KG1 (cell line): ENCODE measurements around the gene PLN.

Experiments used
- DNase-seq: peaks from one replicate; lab custom pipeline; 2025; lab: John Stamatoyannopoulos, UW

The PLN gene

DNA sequence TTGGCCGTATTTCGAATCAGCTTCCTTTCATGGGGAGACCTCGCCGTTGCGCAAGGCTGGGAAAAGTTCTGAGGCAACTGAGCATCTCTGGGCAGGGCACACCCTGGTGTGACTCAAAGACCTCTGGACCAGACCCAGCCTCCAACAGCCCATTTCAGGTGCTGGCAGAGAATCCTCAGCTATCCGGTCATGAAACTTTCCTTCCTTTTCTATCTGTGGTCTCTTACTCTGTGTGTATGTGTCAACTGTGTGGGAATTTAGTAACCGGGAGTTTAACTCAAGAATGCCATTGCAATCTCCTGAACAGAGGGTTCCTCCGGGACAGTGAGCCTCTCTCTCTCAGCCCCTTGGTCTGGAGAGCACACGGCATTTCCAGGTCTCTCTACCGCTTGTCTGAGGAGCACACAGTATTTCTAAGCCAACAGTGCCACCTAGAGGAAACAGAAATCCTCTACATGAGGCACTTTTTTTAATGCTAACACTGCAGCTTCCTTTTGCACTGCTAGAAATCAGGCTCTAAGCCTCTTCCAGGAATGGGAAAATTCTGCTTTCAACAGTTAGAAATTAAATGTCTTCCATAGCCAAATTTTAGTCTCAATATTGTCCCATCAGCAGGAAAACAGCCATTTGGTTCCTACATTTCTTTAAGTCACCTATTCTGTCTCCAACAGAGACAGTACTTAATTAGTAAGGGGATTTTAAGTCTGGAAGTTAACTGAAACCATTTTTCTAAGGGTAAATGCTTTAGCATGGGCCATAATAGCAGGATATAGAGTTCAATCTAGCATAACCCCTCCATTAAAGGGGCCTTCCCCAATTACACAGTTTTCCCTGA lies 32.7 kb downstream of the PLN start:
- peak; percentile 17 for DNase-seq

DNA sequence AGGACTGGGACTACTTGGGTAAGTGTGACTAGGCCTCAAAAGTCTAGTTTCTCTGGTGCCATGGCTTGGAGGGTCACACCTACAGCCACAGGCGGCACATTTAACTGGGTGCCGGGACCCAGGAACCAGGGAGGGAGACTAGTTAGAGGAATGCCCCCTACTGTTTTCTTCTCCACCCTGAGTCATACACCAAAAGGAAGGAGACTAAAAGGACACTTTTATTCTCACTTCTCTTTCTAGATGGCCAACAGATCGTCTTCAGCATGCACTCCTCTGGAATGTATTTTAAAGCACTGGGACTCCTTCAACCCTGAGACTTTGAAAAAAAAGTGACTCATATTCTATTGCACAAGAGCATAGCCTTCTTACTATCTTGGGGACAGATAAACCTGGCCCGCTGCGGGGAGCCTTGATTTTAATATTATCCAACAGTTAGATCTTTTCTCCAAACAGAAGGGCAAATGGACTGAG lies 33.4 kb downstream of the PLN start:
- DNase-seq = no peak

DNA sequence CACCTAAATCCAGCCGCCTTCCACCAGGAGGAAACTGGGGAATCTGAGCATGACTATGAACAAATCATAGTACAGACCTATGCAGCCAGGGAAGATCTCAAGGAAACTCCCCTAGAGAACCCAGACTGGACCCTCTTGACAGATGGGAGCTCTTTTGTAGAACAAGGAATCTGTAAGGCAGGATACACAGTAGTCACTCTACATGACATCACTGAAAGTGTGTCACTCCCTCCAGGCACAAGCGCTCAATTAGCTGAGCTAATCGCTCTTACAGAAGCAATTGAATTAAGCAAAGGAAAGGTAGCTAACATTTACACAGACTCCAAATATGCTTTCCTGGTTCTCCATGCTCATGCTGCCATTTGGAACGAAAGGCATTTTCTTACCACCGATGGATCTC lies 36.8 kb downstream of the PLN start:
- DNase-seq = no peak

DNA sequence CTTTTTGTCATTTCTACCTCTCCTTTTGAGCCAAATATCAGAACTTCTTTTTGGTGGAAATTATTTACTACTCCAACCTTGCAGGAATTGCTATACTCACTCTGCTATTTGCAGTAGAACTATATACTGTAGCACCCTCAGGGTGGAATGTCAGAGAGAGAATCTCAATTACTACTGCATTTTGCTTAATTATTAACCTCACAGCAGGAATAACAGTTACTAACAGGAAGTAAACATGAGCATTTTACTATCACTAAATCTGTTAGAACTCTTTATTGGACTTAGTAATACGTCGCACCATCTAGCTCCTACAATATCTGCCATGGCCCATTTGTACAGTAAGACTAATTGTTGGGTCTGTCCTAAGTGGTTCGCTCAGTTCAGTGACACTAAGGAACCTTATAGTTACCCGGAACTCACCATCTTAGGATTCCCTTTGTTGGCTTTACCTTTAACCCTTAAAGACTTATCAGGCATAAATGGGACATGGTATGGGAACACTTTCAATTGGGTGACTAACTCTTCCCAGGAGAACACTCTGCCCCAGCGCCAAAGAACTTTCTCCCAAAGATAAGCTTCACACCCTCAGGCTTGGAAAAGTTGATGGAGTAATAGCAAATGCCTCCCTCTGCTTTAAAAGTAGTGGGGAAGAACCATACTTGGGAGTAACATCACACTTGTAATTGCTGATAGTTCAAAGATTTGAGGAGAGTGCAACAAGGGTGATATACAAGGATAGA lies 38.8 kb downstream of the PLN start:
- no peak for DNase-seq

DNA sequence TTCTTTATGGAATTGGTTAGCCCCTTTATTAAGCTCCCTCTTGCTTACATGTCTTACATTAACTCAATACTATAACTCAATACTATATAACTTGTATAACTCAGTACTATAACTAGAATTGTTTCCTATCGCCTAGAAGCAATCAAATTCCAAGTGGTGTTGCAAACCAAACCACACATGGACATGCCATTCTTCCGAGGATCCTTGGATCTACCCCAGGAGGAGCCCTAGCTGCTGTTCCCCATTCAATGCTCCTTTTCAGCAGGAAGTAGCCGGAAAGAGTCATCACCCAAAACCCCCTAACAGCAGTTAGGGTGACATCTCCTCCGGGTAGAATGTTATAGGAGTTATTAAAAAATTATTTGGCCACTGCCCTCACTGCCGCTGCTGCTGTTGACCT lies 40.5 kb downstream of the PLN start:
- DNase-seq = no peak

DNA sequence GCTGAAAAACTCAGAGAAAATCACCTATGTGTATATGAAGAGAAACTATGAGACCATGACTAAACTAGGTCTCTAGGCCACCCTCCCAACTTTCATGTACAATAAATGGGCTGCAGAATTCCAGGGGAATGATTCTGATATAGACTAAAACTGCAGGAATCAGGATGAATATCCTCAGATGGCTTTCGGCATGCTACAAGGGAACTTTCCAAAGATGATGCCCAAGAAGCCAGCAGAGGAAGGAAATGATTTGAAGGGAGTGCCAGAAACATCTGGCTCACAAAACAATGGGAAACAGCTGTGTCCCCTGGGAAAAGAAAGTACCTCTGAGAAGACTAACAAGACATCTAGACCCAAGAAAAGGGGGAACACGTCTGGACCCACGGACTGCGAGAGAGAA lies 41.1 kb downstream of the PLN start:
- no peak for DNase-seq

DNA sequence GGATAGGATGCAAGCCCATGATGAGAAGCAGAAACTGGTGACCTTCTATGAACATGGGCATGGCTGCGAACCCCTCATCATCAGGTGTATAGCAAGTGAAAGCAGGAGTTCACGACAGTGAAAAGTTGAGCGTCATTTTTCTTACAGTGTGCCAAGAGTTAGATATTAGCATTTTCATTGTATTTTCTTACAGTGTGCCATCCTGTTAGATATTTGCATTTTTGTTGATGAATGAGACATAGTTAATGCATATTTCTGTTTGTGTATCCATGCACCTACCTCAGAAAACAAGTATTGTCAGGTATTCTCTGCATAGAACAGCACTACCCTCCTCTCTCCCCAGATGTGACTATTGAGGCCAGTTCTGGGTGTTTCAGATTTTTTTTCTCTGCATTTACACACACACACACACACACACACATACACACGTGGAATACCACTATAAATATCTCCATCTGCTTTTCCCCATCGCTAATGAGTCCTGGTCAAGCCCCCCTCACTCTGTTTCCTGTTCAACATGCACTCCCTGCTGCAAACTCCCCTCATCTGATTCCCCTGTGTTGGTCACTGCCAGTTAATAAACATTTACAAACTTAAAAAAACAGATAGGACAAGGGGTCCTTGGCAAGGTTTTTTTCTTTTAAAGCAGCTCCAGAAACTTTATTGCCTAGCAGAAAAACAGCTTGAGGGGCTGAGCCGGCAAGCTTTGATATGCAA lies 41.7 kb downstream of the PLN start:
- DNase-seq = no peak

DNA sequence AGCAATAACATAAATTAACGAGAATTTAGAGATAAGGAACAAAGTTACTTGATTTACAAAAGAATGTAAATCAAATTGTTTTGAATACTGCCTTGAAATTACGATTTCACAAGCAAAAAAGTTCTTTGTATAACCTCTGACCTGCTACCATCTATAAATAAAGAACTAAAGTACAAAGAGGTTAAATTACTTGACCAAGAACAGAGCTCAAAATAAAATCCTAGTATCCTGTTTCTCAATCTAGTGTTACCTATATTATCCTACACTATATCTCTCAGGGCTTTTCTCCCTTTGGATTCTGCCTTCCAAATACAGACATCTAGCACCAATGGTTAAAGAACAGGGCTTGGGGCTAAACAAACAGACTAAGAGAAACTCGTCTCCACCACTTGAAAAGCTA lies 43.8 kb downstream of the PLN start:
- DNase-seq = no peak

DNA sequence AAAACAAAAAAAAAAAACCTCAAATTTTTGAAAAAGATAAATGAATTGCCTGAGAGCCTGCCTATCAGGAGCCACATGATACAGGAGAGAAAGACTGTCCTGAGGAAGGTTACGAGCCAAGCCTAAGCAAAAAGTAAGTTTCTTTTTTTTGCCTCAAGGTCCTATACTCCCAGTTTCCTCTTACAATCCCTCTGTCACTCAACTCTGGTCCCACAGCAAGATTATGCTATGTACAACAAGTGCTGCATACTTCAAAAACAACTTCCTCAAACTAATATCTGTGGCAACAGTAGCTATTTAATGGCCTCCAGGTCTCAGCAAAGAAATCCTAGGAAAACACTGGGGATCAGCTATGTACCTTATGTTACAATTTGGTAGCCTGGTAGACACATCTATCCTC lies 46.8 kb downstream of the PLN start:
- DNase-seq = no peak

DNA sequence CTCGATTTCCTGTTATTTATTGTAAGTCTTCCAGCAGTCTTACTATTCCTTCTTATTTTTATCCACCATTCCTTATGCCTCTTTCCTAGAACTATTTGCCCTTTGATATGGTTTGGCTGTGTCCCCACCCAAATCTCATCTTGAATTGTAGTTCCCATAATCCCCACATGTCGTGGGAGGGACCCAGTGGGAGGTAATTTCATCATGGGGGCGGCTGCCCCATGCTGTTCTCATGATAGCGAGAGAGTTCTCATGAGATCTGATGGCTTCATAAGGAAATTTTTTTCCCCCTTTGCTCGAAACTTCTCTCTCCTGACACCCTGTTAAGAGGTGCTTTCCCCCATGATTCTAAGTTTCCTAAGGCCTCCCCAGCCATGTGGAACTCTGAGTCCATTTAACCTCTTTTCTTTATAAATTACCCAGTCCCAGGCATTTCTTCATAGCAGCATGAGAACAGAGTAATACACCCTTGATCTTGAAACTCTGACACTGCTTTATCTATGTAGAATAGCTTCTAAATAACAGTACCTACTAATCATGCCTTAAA lies 48.8 kb downstream of the PLN start:
- no peak for DNase-seq

DNA sequence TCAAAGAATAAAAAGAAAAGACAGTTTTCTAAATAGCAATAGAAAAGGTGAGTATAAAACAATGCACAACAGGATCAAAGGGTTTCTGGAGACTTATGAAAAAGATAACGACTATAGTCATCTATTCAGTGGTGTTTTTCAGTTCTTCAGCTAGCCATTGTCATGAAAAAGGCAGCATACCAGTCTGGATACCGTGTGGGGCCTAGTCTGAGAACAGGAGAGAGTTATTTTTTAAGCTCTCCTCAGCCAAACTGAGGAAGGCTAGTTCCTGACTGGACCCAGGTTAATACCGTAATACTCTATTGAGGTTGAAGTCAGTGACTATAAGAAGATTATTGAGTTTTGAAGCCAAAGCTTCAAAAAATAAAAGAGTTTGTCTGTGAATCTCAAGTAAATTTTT lies 49.5 kb downstream of the PLN start:
- no peak for DNase-seq

DNA sequence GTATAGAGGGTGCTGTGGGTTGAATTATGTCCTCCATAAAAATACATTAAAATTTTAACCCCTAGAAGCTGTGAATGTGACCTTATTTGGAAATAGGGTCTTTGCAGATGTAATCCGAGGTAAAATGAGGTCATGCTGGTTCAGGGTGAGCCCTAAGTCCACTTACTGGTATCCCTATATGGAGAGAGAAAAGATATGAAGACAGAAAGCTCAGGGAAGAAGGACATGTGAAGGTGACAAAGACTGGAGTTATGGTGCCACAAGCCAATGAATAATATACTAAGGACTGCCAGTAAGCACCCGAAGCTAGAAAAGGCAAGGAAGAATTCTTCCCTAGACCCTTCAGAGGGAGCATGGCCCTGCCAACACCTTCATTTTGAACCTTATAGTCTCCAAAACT lies 50.2 kb downstream of the PLN start:
- no peak for DNase-seq

DNA sequence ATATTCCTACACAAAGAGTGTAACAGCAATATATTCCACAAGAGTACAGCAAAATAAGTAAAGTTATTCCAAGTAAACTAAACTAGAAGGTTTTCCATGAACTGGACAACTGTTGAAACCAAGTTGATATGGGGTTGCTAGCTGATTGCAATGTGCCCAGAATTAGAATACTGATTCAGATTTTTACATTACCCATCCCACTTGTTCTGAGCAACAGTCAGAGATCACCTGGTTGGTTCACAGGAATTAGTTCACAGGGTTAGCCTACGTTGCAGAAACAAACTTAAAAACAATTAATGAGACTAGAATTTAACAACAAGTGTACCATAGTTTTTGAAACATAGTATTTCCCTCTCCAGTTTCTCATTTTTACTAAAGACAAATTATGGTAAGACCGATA lies 54.2 kb downstream of the PLN start:
- no peak for DNase-seq

DNA sequence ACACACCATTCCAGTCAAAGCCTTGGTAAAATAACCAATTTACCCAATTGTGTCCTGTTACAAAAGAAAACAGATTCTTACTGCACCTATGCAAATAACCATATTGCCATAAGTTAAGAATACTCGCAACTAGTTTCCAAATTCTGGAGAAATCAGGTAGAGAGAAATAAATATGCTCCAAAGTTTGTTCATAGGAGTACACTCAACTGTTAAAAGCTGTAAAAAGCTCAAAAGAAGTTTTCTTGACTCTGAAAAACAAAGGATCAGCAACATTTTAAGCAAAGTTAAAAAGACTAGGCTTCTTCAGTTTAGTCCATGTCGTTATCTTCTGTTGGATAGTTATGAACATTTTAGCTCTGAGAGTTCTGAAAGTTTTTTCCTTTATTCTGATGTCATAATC lies 55.3 kb downstream of the PLN start:
- no peak for DNase-seq

DNA sequence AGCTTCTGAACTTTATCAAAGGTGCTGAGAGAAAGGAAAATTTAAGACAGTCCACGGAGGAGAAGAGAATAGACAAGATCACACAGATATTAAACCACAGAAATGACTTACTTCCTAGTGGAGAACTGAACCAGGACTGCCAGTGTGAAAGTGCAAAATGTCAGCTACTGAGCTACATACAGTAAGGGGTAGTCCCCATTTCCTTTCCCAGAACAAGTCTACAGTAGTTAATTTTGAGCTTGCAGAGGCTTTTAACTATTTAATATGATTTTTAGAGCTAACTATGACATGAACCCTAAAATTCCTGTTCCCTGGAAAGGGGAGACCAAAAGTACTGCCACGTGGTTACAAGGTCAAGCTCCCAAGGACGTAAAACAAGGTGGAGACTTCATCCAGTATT lies 58.2 kb downstream of the PLN start:
- DNase-seq = no peak

DNA sequence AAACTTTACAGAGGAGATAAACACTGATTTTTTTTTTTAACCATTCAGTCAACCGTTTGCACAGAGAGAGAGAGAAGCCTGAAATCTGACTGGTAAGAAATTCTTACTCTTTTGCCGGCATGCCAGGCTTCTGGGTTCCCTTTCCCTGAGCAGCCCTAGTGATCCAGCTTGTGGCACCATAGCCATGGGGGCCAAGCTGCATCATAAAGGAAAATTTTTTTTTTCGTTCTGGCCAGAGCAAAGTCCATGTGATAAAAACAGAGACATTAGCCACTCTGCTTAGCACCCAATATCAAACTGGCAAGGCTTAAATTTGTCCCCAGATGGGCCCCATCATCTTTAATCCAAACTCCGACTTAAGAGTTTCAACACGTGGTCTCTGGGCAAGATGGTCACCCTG lies 58.8 kb downstream of the PLN start:
- no peak for DNase-seq
